CD4-positive, alpha-beta T cell treated with Interleukin-10 for 1 hour (primary cell): Measurements from ENCODE around the gene MAS1L.

Experiments
- DNase-seq: peaks from one replicate; pipeline ENCODE4 v3.0.0-alpha.2; 2020

Gene MAS1L, protein sequence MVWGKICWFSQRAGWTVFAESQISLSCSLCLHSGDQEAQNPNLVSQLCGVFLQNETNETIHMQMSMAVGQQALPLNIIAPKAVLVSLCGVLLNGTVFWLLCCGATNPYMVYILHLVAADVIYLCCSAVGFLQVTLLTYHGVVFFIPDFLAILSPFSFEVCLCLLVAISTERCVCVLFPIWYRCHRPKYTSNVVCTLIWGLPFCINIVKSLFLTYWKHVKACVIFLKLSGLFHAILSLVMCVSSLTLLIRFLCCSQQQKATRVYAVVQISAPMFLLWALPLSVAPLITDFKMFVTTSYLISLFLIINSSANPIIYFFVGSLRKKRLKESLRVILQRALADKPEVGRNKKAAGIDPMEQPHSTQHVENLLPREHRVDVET

DNA sequence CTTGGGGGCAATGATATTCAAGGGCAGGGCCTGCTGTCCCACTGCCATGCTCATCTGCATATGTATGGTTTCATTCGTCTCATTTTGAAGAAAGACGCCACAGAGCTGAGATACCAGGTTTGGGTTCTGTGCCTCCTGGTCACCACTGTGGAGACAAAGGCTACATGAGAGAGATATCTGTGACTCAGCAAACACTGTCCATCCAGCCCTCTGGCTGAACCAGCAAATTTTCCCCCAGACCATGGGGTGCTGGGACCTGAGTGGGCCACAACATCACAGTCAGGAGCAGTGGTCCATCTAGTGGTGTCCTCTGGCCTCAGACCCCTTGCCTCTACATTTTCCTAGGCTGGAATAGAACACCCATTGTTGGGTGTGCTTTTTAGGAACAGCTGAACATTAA is at the start of gene MAS1L:
Gene MAS1L (minus strand): TSS at position 297 of the 400 bp plus-strand sequence. CDS start 54 bp downstream, at position 243.
- DNase-seq: no peak

- DNase-seq: no peak
Observed at GRCh38 chr6:29532320-29532951, 44.7 kb upstream of the MAS1L start.

- DNase-seq: no peak
Observed at GRCh38 chr6:29531668-29532067, 43.9 kb upstream of the MAS1L start.

DNA sequence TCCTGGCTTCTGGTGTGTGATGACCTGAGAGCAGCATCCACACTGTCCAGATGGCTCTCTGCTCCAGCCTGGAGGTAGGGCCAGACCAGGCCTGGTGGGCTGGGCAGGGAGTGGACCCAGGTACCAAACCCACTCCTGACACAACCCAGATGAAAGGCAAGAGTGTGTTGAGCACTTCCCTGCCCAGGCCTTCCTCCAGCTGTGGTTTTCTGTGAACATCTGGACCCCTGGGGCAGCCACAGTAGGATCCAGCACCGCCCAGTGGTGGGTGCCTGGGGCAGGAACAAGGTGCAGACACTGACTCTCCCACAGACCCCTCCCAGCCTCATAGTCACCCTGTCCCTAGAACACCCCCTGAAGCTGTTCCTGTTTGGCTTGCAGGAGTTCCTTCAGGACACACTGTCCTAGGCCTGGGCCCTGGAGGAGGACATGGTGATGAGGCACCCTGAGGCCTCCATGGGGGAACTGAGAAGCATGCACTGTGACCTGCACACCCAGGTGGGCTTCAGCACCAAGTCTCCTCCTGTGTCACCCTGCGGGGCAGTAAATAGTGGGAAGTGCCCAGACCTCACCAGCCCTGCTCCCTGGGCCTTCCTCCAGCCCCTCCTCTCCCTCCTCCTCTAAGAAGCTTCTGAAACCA is 43.0 kb upstream of the MAS1L start:
- DNase-seq: no peak

GRCh38 chr6:29529956-29530355 is 42.2 kb upstream of the MAS1L start:
- no peak for DNase-seq

DNA sequence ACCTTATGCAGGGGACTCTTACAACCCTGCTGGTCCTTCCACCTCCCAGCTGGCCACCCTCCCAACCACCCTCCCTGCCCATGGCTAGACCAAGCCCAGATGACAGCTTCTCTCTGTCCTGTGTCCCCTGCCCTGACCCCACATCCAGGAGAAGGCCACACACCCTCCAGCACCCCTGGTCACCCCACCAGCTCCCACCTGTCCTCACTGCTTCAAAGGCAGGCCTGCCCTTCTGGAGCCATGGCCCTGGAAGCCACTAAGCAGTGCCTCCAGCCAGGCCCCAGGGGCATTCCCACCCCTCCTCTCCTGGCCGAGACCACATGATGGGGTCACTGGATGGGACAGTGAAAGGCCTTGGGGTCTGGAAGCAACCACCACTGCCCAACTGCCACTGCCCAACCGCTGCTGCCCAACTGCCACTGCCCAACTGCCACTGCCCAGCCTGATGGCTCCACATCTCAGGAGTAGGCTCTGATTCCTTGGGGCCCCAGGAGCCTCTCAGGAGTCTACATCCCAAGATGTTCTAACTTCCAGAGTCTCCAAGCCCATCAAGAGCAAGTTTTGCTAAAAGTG is 41.3 kb upstream of the MAS1L start:
- DNase-seq: no peak

DNA sequence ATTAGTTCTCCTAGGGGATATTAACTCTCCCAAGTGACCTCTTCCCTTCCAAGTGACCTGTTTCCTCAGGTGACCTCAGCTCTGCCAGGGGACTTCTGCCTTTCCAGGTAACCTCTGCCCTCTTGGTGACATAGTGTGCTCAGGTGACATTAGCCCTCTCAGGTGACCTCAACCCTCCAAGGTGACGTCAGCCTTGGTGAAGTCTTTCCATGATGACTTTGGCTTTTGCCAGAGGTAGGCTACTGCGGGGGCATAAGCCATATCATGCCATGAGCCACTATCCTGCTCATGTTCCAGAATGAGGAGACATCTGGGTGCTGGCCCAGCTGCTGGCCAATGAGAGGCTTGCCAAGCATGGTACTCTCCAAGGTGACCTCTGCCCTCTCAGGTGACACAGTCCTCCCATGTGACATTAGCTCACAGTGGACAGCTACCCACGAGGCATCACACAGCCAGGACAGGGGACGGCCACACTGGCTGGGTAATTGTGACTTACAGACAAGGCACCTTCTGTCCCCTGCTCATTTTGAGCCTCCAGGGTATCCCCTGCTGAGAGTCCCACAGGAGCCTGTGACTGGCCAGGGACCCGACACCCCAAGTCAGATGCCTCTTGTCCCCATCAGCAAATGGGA is 40.7 kb upstream of the MAS1L start:
- DNase-seq: no peak

- DNase-seq: no peak
Observed at GRCh38 chr6:29527564-29527963, 39.8 kb upstream of the MAS1L start.

GRCh38 chr6:29527126-29527525 is 39.4 kb upstream of the MAS1L start:
- no peak for DNase-seq

DNA sequence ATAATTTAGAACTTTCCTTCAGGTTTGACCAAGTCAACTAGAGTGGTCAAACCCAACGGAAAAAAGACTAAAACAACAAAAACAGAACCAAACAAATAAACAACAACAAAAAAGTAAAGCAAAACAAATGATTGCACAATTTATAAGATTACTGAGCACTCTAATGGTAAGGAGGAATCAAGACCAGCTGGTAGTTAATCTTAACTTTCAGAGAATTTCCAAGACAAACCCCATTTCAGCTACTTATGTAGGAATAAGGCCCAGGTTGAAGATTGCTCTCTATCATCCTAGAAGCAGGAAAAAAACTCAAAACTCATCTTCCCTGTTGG is 37.5 kb upstream of the MAS1L start:
- no peak for DNase-seq

DNA sequence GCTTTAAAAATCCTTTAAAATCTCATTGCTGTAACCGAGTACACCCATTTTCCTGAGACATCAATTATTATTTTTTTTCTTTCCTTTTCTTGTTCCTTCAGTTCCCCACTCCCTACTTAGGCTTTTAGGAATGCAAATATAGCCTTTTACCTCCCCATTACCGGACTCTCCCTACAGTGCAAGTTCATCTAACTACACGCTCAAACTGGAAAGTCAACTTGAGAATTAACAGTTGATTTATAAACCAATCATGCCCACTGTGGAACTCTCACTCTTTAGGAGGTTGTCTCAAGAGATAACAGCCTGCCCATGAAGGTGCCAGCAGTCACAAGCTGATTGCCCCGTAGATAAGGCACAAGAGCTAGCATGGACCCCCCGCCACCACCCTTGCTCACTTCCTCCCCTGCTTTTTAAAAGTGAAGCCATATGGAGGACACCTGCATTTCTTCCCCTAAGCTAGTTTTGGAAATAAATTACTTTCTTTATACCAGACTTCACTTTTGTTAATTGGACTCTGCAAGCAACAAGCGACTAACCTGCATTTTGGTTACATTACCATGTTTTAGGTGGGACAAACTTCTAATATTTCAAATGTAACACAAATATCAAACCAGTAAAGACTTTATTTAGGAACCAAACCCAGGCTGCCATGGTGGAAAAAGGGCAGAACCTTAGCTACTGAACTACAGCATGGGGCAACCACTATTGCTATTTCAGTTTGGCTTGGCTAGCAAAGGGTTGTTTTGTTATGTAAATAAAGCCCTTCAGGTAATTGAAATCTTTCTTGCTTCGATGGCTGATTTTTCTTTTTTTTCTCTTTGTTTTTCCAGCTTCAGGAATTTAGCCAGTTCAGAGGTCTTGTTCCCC is 36.9 kb upstream of the MAS1L start:
- DNase-seq: no peak

GRCh38 chr6:29524044-29524443 is 36.3 kb upstream of the MAS1L start:
- no peak for DNase-seq

- no peak for DNase-seq
Observed at GRCh38 chr6:29522227-29522626, 34.5 kb upstream of the MAS1L start.

- no peak for DNase-seq
Observed at GRCh38 chr6:29521006-29521680, 33.4 kb upstream of the MAS1L start.

DNA sequence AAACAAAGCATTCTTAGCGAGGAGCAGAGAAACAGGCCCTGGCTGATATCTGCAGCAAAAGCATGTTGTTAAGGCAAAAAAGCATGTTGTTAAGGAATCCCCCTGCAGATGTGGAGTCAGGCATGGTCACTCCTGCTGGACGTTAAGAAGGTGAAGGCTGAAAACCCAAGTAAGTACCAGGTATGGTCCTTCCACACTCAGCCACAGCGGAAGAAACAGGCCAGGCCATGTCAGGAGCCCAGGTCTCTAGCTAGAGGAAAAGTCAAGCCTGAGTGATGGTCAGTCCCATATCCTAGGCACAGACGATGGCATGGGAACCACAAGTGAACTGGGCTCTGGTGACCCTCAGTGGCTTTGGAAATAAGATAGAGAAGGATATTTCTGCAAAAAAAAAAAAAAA is 32.5 kb upstream of the MAS1L start:
- no peak for DNase-seq

DNA sequence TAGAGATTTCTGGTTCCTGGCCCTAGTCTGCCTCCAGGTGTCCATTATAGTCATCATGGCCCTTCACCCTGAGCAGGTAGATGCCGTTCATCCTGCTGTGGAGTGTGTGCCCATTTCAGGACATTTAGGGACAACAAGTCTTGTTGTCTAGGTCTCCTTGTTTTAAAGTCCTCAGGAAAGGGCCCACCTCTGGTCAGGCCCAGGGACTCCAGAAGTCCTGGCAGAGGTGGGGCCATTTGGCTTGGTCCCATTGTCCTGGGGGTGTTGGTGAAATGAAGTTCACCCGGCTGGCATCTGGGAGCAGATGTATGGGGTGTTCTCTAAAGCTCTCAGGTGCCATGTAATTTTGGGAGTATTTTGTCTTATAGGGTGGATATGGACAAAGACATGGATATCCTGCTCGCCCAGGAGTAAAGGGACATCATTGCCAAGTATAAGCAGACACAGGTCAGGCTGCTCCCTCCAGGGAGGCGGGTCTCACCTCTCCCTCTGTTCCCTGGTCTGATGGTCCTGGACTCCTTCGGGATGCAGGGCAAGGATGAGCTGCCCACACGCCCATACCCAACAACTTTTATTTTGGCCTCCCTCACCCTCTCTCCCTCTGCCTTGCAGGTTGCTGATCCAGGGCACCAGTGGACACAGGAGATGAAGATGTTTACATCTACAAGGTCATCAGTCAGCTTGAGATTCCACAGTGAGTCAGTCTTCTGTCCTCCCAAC is 31.7 kb upstream of the MAS1L start:
- DNase-seq: no peak

DNA sequence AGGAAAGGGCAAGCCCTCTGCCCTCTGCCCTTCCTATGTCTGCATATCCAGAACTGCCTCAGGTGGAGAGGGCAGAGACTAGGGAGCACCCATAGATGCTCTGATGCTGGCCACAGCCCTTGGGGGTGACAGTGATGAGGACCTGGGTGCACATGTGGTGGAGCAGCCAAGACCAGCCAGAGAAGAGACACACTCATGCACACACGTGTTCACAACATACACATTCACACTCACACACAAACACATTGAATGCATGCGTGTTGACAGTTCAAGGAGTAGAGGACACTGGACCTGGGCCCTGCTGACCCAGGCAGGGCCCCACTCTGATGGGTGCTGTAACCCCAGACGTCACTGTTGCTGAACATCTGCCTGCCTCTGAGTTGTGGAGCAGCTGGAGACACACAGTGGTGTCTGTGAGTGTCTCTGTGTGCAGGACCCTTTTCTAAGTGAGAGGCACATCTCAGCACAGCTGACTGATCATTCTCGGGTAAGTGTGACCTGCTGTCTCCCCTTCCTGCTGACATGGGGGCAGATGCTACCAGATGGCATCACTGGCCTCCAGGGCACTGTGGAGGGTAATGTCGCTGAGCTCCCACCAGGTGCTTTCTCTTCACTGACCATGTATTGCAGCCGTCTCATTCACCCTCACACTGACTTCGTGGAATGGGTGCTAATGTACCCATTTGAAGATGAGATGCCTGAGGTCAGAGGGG is 30.1 kb upstream of the MAS1L start:
- no peak for DNase-seq

DNA sequence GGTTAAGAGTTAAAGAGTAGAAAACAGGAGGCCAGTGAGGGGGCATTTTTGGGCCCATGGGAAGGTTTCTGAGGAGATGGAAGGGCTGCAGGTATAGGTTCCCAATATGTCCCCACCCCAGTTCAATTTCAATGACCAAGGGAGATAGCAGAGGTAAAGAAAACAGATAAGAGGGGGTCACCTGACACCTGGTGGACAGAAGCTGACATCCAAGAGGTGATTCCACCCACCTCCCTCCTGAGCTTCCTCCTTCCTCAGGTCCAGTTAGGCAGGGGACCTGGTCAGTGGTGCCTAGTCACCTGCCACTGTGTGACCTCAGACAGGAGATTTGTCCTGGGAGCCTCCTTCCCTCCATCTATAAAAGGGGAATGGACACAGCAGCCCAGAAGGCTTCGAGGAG is 29.5 kb upstream of the MAS1L start:
- DNase-seq: no peak

GRCh38 chr6:29516108-29516507 is 28.4 kb upstream of the MAS1L start:
- peak; percentile 38 for DNase-seq

- DNase-seq: no peak
Observed at GRCh38 chr6:29510746-29511300, 23.1 kb upstream of the MAS1L start.
